Dermis microvascular lymphatic vessel endothelial cell (primary cell): ENCODE data around the gene SFT2D3. TPM values are rescaled to one million over a fixed set of nuclear protein-coding genes. Genes with fewer than 3 reads are reported as not detected.

Experiments
- DNase-seq, 2 donors: peaks; one replicate each; pipeline versions ENCODE4 v3.0.0 to v3.0.0-alpha.2; 2010; ENCODE audit warnings: low read depth in 2 of 2
- total RNA-seq: library from RNA; depleted of rRNA; stranded (reverse); fragments of >200 nt; gene quantifications from 2 replicates; pipeline ENCODE4 v1.2.1, GENCODE V29; 2014

Gene SFT2D3
- total RNA-seq, 1 donor from 2014 or later, result 3.5 TPM

DNA sequence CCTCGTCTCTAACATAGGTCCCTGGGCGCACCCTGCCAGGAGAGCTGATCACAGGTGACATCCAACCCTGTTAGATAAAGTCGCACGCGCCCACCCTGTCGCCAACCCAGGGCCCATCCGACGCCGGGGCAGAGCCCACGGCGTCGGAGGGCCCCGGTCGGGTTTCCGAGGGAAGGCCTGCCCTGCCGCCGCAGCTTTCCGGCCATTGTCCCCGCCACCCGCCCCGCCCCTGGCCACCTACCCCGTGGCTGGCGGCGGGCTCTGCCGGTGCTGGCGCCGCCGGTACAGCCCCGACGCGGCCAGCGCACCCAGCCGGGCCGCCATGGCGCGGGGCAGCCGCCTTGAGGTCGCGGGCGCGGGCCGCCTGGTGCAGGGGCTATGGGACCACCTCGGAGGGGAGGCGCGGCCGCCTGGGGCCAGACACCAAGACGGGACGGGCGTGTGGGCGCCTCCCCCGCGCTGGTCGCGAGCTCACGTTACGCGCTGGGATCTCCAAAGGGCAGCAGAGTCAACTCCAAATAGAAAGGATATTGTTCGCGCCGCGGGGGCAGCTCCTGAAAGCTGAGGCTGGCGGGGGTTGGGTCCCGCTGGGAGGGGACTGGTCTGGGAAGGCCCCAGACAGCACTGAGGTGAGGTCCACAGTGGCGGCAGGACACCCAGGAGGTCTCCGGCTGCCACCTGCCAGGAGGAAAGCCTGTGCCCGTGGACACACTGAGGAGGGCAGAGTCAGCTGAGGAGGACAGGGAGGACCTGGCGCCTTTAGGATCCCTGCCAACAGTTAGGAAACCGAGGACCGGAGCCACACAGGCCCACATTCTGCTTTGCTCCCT is 37.0 kb upstream of the SFT2D3 start:
- DNase-seq, result peak; percentile 26 to 71

DNA sequence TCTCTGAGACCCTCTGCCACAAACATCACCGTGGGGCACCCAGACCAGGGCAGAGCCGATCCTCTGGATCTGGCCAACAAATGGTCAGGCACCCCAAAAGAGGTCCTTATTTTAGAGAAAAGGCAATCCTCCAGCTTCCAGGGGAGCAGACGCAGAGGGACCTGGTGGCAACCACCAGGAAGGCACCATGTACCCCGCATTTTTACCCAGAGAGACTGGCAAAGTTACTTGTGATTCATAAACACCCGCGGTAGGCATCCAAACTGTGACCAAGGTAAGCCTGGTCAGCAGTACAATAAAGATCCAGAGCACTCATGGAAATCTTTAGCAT is 36.4 kb upstream of the SFT2D3 start:
- no peak for DNase-seq

DNA sequence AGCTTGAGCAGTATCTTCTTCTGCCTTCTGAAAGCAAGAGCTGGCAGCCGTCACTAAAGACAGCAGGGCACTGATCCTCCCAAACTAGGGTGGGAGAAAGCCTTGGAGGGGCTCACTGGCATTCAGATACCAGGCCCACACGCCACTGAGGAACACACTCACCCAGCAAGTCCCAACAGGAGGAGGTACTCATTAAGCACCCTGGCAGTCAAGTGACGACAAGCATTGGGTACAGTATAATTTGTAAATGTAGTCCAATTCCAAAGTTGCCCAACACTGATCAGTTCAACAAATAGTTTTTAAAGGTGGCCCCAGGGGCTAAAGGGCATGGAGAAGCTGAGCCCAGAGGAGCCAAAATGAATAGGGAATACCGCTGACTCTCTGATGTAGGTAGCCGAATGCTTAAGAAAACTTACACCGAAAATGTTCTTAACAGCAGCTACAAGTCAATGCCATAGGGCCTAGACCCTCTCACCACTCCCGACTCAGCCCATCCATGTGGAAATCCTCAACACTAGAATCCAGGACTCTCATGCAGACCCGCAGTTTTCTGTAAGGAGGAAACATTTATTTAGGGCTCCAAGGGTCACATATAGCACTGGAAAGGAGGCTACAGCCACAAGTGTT is 35.9 kb upstream of the SFT2D3 start:
- DNase-seq, result no peak

DNA sequence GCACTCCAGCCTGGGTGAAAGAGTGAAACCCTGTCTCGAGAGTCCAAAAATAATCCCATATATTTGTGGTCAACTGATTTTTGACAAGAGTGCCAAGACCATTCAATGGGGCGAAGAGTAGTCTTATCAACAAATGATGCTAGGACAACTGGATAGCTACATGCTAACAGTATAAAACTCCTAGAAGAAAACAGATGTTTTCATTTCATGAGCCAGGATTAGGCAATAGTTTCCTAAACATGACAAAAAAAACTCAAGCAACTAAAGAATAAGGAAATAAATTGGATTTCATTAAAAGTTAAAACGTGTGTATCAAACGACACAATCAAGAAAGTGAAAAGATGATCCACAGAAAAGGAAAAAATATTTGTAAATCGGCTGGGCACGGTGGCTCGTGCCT is 32.2 kb upstream of the SFT2D3 start:
- no peak for DNase-seq

DNA sequence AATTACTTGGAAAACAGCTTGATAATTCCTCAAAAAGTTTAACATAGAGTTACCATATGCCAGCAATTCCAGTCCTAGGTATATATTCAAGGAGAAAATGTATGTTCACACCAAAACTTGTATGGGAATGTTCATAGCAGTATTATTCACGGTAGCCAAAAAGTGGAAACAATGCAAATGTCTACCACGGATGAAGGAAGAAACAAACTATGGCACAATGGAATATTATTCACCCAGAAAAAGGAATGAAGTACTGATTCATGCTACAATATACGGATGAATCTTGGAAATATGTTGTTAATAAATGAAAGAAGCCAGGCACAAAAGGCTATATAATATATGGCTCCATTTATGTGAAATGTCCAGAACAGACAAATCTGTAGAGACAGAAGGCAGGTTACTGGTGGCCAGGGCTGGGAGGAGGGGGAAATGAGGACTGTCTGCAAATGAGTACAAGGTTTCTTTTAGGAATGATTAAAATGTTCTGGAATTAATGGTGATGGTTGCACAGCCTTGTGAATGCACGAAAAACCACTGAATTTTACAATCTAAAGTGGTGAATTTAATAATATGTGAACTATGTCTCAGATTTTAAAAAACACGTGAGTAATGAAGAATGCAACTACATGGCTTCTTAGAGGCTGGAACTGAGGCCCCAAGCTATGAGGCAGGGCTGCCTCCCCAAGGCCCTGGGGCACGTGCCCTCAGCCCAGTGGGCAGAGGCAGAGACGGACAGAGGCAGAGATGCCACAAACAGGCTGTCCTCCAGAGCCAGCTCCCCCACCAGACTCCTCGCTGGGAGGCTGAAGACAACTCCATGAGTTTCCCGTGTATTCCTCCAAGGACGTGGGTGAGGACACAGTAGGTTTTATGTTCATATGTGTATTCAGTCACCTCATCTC is 31.0 kb upstream of the SFT2D3 start:
- no peak for DNase-seq

DNA sequence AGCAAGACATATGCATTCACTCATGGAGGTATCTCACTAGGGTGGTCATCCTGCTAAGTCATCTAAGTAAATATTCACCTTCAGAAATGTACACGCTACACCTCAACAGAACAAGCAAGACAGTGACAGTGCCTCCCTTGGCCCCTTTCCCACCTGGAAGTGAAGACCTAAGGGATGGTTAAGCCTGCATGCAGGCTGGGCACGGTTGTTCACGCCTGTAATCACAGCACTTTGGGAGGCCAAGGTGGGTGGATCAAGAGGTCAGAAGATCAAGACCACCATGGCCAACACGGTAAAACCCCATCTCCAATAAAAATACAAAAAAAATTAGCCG is 30.4 kb upstream of the SFT2D3 start:
- DNase-seq, result no peak

DNA sequence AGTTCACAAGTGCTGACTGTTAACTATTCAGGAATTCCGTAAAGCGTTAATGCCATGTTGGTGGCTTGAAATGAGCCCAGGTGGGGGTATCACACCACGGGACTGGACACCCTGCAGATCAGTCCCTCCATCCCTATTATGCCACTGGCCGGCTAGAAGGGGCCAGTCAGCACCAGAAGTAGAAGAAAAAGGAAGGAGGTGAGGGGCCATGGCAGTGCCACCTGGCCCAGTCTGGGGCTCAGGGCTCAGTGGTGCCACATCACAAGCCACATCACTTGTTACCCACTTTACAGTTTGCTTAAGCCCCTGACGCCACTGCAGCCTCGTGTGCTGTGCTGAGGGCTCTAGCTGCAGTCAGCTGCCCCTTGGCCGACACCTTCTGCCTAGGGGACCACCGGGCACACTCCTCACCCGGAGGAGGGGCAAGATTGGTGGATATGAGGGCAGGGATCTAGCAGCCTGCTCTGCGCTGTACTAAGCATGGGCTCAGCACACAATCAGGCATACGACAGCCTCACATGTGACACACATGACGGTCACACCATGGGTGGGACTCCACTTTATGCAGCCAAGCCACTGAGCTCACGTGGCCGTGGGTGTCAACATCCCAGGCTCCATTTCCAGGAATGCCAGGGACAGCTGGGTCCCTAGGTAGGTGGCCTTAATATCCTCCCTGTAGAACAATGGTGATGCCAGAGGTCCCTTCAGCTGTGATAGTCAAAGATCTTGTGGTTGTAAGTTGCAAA is 29.6 kb upstream of the SFT2D3 start:
- no peak for DNase-seq

DNA sequence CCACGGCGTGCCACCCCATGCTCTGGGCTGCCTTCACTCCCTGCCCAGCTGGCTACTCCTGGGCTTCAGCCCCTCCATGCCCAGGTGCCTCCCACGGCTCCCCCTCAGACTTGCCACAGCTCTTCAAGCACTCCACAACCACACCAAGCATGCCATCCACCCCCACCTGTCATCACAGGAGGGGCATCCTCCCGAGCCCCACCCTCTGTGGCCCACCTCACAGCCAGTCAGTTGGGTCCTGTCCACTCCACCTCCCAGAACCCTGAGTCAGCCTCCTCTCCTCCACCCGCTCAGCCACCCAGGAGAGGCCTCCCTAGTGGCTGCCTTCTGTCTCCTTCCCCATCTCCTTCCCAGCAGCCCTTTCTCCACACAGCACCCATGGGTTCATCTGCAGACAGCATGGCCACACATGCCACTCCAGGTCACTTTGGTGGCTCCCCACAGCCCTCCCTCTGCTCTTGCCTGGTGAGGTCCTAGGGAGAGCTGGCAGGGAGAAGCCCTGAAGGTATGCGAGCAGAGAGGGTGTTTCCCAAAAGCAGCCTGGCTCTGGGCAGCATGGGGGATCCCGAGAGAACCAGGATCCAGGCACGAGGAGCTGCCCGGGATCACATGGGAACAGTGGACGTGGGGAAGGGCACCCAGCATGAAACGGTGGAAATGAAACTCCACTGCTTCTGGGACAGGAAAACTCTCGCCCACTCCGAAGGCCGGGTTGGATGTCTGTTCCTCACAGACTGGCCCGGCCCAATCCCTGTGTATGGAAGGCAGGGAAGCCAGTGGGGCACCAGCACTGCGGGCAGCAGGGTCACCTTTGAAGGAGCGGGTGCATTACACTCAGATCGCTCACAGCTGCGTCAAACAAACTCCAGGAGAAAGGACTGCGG is 28.7 kb upstream of the SFT2D3 start:
- DNase-seq, result no peak

DNA sequence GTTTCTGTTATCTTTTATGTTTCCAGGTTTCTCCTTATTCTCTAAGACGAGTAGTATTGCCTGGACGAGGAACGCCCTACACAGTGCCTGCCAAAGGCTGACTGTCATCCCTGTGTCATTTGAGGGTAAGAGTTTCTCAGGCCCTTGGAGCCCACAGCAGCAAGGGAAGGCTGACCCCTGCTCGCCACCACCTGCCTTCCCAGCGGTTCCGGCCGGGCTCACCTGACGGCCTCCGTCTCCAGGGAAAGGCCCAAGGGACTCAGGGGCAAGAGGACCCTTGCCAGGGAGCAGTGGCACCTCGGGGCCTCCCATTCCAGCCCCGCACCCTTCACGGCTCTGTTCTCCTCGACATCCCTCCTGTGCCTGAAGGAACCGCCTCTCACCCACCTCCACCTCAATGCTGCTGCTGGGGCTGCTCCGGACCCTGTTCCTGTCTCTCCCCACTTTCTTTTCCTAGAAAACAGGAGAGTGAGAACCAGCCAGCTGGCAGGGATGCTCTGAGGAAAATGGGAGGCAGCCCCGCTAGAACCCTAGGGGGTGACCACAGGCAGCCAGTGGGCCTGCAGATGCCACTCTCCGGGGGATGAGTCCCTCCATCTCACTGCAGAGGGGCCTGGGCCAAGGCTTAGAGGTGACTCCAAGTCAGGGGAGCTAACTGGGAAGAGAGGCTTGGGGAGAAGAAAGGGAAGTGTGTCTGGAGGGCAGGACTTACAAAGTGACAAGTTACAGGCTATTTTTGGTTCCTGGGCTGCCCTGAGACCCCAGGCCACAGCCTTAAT is 27.8 kb upstream of the SFT2D3 start:
- DNase-seq, result no peak

DNA sequence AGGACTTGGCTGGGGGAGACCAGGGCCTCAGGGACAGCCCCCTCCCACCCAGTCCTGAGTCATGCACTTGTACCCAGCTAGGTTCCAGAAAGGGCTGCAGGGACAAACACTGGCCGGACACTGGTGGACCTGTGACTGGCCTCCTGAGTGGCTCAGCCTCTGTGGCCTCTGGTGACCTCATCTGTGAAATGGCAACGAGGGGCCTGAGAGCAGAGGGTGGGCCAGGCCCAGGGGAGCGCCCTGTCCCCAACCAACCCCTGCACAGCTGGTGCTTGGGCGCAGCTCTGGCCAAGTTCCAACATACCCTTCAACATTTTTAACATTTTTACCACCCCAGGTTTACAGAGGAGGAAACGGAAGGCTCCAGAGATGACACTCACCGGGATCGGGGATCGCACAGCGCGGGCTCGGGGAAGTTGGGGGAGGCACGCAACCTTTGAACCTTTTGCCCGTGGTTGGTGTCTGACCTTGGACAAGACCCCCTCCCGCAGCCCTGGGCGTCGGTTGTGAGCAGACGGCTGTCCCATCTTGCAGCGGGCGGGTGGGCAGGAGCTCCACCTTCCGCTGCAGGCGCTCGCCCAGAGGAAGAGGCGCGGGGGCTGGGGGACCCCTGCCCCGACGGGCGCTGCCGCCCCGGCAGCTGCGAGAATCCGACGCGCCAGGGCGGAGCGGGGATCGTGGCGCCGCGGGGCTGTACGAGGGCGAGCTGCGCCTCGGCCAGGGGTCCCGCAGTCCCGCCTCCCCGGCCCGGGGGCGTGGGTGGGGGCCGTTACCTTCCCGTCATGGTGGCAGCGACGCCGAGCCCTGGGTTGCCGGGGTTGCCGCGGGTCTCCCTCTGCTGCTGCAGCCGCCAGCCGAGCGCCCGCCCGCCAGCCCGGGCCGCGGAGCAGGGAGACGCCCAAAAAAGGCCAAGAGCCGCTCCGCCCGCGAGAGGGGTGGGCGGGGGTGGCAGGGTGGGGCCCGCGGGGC is 26.8 kb upstream of the SFT2D3 start:
- DNase-seq, result peak in 1 of 2 donors; percentile 29

DNA sequence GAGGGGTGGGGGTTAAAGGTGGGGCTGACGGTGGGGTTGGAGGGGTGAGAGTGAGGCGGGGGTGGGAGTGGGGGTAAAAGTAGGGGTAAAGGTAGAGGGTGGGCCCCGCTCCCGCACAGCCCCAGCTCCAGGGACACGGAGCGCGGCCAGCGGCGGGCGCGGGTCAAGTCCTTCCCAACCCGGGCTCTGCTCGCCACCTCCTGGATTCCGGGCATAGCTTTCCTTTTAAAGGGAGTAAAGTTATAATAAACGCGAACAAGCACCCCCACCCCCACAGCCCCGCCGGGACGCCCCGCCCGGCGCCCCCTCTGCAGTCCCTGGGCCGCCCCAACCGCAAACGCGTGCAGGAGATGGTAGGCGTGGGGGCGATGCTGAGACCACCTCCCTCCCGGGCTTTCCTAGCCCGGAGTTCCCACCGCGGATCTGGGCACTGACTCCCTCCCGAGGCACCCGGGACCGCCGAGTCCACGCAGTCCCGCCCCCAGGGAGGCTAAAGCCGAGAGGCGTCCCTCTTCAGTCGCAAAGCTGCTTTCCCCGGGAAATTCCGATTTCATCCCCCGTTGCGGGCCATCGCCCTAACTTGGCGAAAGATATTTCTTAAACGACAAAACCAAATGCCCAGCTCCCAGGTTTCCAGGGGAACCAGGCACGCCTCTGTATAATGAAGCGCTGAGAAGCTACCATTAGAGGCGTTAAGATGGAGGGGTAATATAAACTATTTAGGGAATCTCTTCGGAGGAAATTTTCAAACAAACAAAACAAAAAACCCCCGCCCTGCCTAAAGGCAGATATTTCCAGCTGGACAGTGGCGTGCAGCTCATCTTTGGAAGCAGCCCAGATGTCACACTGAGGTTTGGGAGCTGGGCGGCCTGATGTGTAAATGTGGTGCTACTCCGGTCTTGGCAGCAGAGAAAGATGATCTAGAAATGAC is 25.7 kb upstream of the SFT2D3 start, which contains the start of gene LIMS2:
LIMS2 (minus strand) TSS at position 200 of the 931 bp plus-strand sequence. CDS start 506 bp downstream, outside the sequence.
- peak in 1 of 2 donors; percentile 57 for DNase-seq

DNA sequence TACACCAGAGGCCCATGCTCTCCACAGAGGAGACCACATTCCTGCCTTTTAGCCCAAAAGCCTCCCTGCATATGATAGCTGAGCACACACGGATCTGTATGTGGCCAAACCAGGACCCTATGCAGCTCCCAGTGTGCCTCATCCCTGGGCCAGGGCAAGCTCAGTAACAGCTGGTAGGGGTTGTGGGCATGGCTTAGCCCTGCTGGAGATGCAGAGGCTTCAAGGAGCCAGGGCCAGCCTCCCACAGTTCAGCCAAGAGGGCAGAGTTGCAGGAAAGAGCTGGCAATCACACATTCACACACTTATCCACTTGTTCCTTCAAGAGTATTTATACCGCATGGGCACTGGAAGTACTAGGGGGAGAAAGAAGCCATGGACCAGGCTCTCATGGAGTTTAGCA is 24.4 kb upstream of the SFT2D3 start:
- no peak for DNase-seq

DNA sequence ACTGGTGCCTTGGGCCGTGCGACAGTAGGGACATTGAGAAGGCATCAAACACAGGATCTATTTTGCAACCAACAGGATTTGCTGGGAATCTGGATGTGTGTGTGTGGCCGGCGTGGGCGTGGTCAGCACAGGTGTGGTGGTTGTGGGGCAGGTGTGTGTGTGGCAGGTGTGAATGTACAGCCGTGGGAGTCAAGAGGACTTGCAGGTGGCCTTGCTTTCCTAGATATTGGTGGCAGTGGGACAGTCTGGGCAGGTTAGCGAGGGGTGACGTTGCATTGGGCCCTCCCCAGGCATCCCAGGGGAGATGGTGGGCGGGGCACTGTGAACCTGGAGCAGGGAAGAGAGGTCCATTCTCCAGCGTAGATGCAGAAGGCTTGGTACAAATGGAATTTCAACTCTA is 22.8 kb upstream of the SFT2D3 start:
- no peak for DNase-seq

DNA sequence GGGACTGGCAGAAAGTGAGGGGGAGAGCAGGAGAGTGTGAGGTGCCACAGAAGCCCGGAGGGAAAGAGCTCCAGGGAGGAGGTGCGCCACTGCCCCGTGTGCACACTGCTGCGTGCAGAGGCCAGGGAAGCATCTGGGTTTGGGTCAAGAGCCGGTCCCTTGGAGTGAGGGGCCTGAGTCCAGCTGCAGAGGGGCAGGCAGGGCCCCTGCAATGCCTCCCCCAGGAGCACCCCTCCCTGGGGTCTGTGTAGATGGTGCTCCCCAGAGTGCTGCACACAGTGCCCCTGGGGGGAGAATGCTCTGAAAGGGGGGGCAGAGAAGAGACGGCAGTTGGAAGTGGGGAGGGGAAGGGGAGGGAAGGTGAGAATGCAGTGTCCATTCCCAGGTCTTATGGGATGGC is 22.3 kb upstream of the SFT2D3 start:
- DNase-seq, result no peak

DNA sequence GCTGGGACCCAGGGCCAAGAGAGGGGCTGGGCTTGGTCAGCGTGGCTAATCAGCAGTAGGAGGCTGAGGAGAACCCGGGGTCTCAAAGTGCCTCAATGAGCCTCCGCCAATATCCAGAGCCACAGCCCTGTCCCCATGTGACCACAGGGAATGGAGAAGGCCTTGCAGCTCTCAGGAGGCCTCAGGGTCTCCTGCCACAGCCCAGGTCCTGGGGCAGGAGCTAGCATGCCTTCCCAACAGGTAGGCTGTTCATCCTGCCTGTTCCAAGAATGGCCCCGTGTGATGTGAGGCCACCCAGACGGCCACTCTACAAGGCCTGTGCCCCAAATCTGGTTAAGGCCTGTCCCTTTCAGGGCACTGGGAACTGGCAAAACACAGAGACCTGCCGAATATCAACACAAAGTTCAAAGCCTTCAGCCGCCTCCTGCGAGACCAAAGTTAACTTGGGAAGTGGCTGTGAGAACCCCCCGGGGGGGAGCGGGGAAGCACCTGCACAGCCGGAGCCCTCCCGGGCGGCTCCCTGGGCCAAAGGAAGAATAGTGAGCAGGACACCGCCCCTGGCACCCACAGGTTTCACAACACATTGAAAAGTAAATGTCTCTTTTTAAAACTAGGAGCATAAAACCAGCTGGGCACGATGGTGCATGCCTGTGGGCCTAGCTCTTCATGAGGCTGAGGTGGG is 21.5 kb upstream of the SFT2D3 start:
- DNase-seq, result no peak

DNA sequence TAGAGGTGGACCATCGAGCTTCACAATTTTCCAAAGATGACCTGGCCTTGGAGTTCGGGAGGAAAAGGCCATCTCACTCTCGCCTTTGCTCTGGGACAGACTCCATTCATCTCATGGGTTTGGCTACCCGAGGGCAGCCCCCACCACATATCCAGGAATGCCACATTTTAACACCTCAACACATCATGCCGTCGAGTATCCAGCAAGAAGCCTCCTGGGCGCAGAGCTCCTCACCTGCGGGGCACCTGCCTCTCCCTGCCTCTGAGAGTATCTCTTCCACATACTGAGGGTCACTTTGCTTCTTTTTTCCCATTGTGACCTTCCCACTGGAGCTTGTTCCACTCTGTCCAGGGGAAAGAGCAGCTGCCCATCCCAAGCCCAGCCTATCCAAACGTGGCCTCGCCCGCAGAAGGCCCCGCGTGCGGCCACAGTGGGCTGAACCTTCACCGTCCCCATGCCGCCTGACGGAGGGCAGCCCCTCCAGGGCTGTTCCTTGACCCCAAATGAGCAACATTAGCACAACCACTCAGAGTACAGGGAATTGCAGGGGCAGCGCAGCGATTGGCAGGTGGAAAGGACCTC is 20.5 kb upstream of the SFT2D3 start:
- DNase-seq, result no peak
